CD4-positive, alpha-beta memory T cell (primary cell): ENCODE measurements around the gene CYSRT1. TPM values are rescaled to one million over a fixed set of nuclear protein-coding genes. Genes with fewer than 3 reads are reported as not detected.
A peak's percentile ranks its signal among the peaks of the same experiment; 100 is the strongest.
"Not testable (repeated sequence)": the region's sequence is repeated elsewhere in the genome, so short reads cannot be mapped to it uniquely, and the experiment has no call there.

Experiments used
- CTCF ChIA-PET: fragments of 350-600 bp; sonication (Branson Sonifier 250); formaldehyde crosslinking; loops from one replicate; lab custom pipeline; 2021; ENCODE audit warnings: inconsistent platforms; ENCODE audit not compliant: partially characterized antibody; lab: Charles Lee
- POLR2A ChIA-PET: fragments of 350-600 bp; sonication (Branson Sonifier 250); formaldehyde crosslinking; loops from one replicate; lab custom pipeline; 2021; ENCODE audit not compliant: partially characterized antibody; lab: Charles Lee
- DNase-seq, 5 donors: peaks; one replicate each; pipeline versions ENCODE4 v3.0.0 to v3.0.0-alpha.2; 2020 to 2022; ENCODE audit warnings: mixed read lengths in 1 of 5
- H3K27ac ChIP-seq: one replicate; pipeline ENCODE4 v1.7.0; 2013; ENCODE audit warnings: low read depth, low read length
- H3K27me3 ChIP-seq: 2 replicates; pipeline ENCODE4 v1.7.0; 2013; ENCODE audit warnings: mild to moderate bottlenecking, low read length, moderate library complexity; ENCODE audit not compliant: insufficient read depth
- H3K36me3 ChIP-seq: 2 replicates; pipeline ENCODE4 v1.7.0; 2013; ENCODE audit warnings: mild to moderate bottlenecking, low read length, moderate library complexity; ENCODE audit not compliant: insufficient read depth
- H3K4me1 ChIP-seq: 2 replicates; pipeline ENCODE4 v1.7.0; 2013; ENCODE audit warnings: mild to moderate bottlenecking, low read length, moderate library complexity; ENCODE audit not compliant: insufficient read depth
- H3K4me3 ChIP-seq, 2 donors: one replicate each; pipeline ENCODE4 v1.7.0; 2013; ENCODE audit warnings: low read length in 2 of 2, mild to moderate bottlenecking in 1 of 2
- H3K9me3 ChIP-seq, 2 donors: one replicate each; pipeline ENCODE4 v1.7.0; 2013; ENCODE audit warnings: low read length in 2 of 2, control low read depth in 1 of 2; ENCODE audit not compliant: control insufficient read depth in 1 of 2
- H3K27ac Mint-ChIP-seq, 7 donors: one replicate each; pipeline ENCODE4 v1.8.0; 2020 to 2021; ENCODE audit warnings: mixed read lengths in 7 of 7, mild to moderate bottlenecking in 6 of 7, inconsistent platforms in 3 of 7, moderate library complexity in 3 of 7
- H3K27me3 Mint-ChIP-seq, 2 donors: one replicate each; pipeline ENCODE4 v1.8.0; 2020 to 2021; ENCODE audit warnings: mixed read lengths in 2 of 2
- H3K36me3 Mint-ChIP-seq, 2 donors: one replicate each; pipeline ENCODE4 v1.8.0; 2020 to 2021; ENCODE audit warnings: mixed read lengths in 2 of 2, inconsistent platforms in 1 of 2, mild to moderate bottlenecking in 1 of 2
- H3K4me1 Mint-ChIP-seq, 4 donors: one replicate each; pipeline ENCODE4 v1.8.0; 2020 to 2021; ENCODE audit warnings: mixed read lengths in 4 of 4, mild to moderate bottlenecking in 1 of 4
- H3K4me3 Mint-ChIP-seq, 8 donors: one replicate each; pipeline ENCODE4 v1.8.0; 2020 to 2021; ENCODE audit warnings: mixed read lengths in 8 of 8, mild to moderate bottlenecking in 7 of 8, moderate library complexity in 6 of 8, inconsistent platforms in 3 of 8
- H3K9me3 Mint-ChIP-seq, 8 donors: one replicate each; pipeline ENCODE4 v1.8.0; 2020 to 2021; ENCODE audit warnings: mixed read lengths in 8 of 8, mild to moderate bottlenecking in 5 of 8, inconsistent platforms in 3 of 8, moderate library complexity in 1 of 8
- intact Hi-C: fragments of 100-400 bp; cut with micrococcal nuclease; formaldehyde crosslinking; loops from one replicate; pipeline ENCODE4 v1.15.1; 2023
- polyA plus RNA-seq, 2 donors: library from polyadenylated mRNA; unstranded; fragments of 300-500 nt; fragmentation: Illumina TruSeq; gene quantifications; one replicate each; pipeline ENCODE4 v1.2.3, GENCODE V29; 2021
- total RNA-seq, 2 experiments: library from RNA; stranded (reverse); gene quantifications; one replicate each; pipeline ENCODE4 v1.2.3, GENCODE V29; 2021

The CYSRT1 gene
- total and polyA plus RNA-seq, 4 experiments from 2014 or later: 0.25 TPM; not detected in 3

DNA sequence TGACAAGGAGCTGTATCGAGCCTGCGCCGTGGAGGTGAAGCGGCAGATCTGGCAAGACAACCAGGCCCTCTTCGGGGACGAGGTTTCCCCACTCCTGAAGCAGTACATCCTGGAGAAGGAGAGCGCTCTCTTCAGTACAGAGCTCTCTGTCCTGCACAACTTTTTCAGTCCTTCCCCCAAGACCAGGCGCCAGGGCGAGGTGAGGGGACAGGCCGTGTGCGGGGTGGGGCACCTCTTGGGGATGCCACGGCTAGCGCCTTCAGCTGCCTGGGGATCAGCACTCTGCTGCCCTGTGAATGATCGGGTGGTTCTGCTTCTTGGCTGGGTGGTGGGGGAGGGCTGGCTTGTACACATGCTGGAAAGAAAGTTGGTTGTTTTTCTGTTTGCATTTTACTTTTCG, 31.9 kb downstream of the CYSRT1 start:
- ChIA-PET POLR2A (interaction anchor here (1.0 to 10.6 kb wide), 9 partner anchors 16 to 449 kb away, joined by 3 to 260 read pairs (median 6); partner anchors contain the start of genes ANAPC2, EXD3, MAN1B1 and NOXA1), CTCF (interaction anchor here (0.9 to 2.5 kb wide), 3 partner anchors 16 to 45 kb away, joined by 3 to 14 read pairs (median 9); partner anchors contain the start of genes NRARP and TUBB4B)
- H3K36me3 Mint-ChIP-seq: peaks cover 7 to 10% of the 10 kb centered on the region in 2 donors
- Histone ChIP-seq H3K27ac (no peak overlapping the region), H3K27me3 (no peaks in the 10 kb centered on the region), H3K9me3 (no peaks in the 10 kb centered on the region), H3K36me3 (peaks cover 8% of the 10 kb centered on the region), H3K4me1 (peaks cover 25% of the 10 kb centered on the region), H3K4me3 (no peak overlapping the region)
- H3K9me3 Mint-ChIP-seq: peaks cover 0 to 3% (median 0%) of the 10 kb centered on the region in 8 donors
- peak overlapping the region in 3 of 7 donors; percentile 21 to 71 (median 70) for H3K27ac Mint-ChIP-seq
- peak overlapping the region; percentile 88 to 94 (median 92) for H3K4me3 Mint-ChIP-seq
- intact Hi-C loops: no loop called here
- DNase-seq: no peak
- H3K4me1 Mint-ChIP-seq: peaks cover 2 to 30% (median 10%) of the 10 kb centered on the region in 4 donors
- H3K27me3 Mint-ChIP-seq: no peaks in the 10 kb centered on the region

DNA sequence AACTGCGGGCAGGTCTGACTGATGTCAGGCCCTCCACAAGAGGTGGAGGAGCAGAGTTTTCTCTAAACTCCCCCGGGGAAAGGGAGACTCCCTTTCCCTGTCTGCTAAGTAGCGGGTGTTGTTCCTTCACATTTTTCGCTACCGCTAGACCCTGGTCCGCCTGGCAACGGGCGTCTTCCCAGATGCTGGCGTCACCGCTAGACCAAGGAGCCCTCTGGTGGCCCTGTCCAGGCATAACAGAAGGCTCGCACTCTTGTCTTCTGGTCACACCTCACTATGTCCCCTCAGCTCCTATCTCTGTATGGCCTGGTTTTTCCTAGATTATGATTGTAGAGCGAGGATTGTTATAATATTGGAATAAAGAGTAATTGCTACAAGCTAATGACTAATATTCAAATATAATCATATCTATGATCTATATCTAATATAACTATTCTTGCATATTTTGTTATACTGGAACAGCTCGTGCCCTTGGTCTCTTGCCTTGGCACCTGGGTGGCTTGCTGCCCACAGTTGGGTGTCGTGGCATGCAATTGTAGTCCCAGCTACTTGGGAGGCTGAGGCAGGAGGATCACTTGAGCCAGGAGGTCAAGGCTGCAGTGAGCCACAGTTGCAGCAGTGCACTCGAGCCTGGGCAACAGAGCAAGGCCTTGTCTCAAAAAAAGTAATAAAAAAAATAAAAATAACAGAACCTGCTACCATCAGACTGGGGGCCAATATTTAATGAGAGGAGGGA, 37.4 kb downstream of the CYSRT1 start:
- H3K9me3 ChIP-seq, H3K4me1 Mint-ChIP-seq, H3K4me1 ChIP-seq, intact Hi-C loops, H3K27me3 ChIP-seq, H3K27ac ChIP-seq, H3K4me3 Mint-ChIP-seq, H3K9me3 Mint-ChIP-seq, H3K27ac Mint-ChIP-seq, H3K27me3 Mint-ChIP-seq, H3K4me3 ChIP-seq: not testable (repeated sequence)
- CTCF ChIA-PET: interaction anchor here (2.7 kb wide), 1 partner anchor 26 kb away, joined by 13 read pairs; no protein-coding TSS in a partner anchor
- peaks cover 11 to 14% of the 10 kb centered on the region in 2 donors for H3K36me3 Mint-ChIP-seq
- DNase-seq: peak in 1 of 5 donors; percentile 4
- POLR2A ChIA-PET: interaction anchor here (1.3 kb wide), 1 partner anchor 22 kb away, joined by 3 read pairs; no protein-coding TSS in a partner anchor
- H3K36me3 ChIP-seq: peaks cover 27% of the 10 kb centered on the region

DNA sequence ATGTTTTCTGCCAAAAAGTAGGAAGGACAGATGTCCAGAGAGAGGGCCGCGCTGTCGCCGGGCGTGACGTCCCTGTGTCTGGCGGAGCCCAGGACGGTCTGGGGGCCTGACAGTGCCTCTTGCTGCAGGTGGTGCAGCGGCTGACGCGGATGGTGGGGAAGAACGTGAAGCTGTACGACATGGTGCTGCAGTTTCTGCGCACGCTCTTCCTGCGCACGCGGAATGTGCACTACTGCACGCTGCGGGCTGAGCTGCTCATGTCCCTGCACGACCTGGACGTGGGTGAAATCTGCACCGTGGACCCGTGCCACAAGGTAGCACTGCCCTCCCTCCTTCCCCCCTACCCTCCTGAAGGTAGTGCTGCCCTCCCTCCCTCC, 37.9 kb downstream of the CYSRT1 start:
- ChIA-PET POLR2A (interaction anchor here (1.3 kb wide), 1 partner anchor 22 kb away, joined by 3 read pairs; no protein-coding TSS in a partner anchor), CTCF (interaction anchor here (2.7 kb wide), 1 partner anchor 26 kb away, joined by 13 read pairs; no protein-coding TSS in a partner anchor)
- Mint-ChIP-seq H3K27ac (no peak overlapping the region), H3K36me3 (peaks cover 14 to 17% of the 10 kb centered on the region in 2 donors), H3K4me3 (no peak overlapping the region), H3K4me1 (peaks cover 0 to 7% (median 0%) of the 10 kb centered on the region in 4 donors), H3K27me3 (no peaks in the 10 kb centered on the region), H3K9me3 (no peaks in the 10 kb centered on the region)
- no peak overlapping the region for H3K27ac ChIP-seq
- no peaks in the 10 kb centered on the region for H3K27me3 ChIP-seq
- no peaks in the 10 kb centered on the region for H3K4me1 ChIP-seq
- peak in 1 of 5 donors; percentile 24 for DNase-seq
- H3K36me3 ChIP-seq: peaks cover 29% of the 10 kb centered on the region
- intact Hi-C loops: no loop called here
- H3K9me3 ChIP-seq: no peaks in the 10 kb centered on the region
- H3K4me3 ChIP-seq: no peak overlapping the region

DNA sequence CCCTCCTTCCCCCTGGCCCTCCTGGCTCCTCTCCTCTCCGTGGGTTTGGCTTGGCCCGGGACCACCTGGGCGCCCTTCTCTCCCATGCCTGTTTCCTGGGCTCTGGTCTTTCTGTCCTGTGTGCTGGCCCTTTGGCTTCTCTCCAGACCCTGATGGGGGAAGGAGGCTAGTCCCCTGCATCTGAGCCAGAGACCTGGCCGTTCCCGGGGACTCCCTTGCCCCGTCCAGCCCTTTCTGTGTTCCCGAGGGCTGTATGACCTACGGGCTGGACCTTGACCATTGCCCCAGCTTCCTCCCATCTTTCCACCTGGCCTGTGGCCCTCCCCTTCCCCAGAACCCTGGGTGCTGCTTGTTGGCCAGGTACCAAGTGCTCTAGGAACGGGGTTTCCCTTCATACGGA, 38.5 kb downstream of the CYSRT1 start:
- intact Hi-C loops: no loop called here
- Histone ChIP-seq H3K36me3 (peaks cover 31% of the 10 kb centered on the region), H3K4me3 (no peak overlapping the region), H3K27me3 (no peaks in the 10 kb centered on the region), H3K27ac (no peak overlapping the region), H3K9me3 (no peaks in the 10 kb centered on the region), H3K4me1 (no peaks in the 10 kb centered on the region)
- H3K4me1 Mint-ChIP-seq: peaks cover 0 to 7% (median under 1%) of the 10 kb centered on the region in 4 donors
- ChIA-PET POLR2A (interaction anchor here (1.3 kb wide), 1 partner anchor 23 kb away, joined by 3 read pairs; no protein-coding TSS in a partner anchor), CTCF (no interaction called here)
- DNase-seq: peak in 1 of 5 donors; percentile 27
- no peaks in the 10 kb centered on the region for H3K27me3 Mint-ChIP-seq
- no peak overlapping the region for H3K27ac Mint-ChIP-seq
- peaks cover 15 to 19% of the 10 kb centered on the region in 2 donors for H3K36me3 Mint-ChIP-seq
- H3K9me3 Mint-ChIP-seq: no peaks in the 10 kb centered on the region
- no peak overlapping the region for H3K4me3 Mint-ChIP-seq

DNA sequence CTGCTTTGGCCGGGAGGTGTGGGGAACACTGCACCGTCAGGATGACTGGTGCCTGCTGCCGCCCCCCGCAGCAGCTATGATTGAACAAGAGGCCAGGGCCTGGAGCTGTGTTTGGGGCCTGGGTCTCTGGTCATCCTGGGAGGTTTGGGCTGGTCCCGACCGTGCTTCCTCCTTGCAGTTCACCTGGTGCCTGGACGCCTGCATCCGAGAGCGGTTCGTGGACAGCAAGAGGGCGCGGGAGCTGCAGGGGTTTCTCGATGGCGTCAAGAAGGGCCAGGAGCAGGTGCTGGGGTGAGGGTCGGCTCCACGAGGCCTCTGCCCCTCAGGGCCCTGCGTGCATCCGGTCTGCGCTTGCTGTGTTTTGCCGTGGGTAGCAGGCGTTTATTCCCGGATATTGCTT, 39.1 kb downstream of the CYSRT1 start:
- no peak overlapping the region for H3K4me3 Mint-ChIP-seq
- H3K9me3 ChIP-seq: no peaks in the 10 kb centered on the region
- intact Hi-C loops: no loop called here
- H3K27ac ChIP-seq: no peak overlapping the region
- no peak overlapping the region for H3K27ac Mint-ChIP-seq
- no peaks in the 10 kb centered on the region for H3K4me1 ChIP-seq
- peaks cover 25% of the 10 kb centered on the region for H3K36me3 ChIP-seq
- POLR2A ChIA-PET: interaction anchor here (1.4 kb wide), 1 partner anchor 23 kb away, joined by 3 read pairs; the partner anchor contains the start of gene TUBB4B
- H3K36me3 Mint-ChIP-seq: peaks cover 19 to 23% of the 10 kb centered on the region in 2 donors
- CTCF ChIA-PET: no interaction called here
- no peak overlapping the region for H3K4me3 ChIP-seq
- peak in 1 of 5 donors; percentile 22 for DNase-seq
- no peaks in the 10 kb centered on the region for H3K9me3 Mint-ChIP-seq
- peaks cover 2 to 7% (median 5%) of the 10 kb centered on the region in 4 donors for H3K4me1 Mint-ChIP-seq
- H3K27me3 ChIP-seq: no peaks in the 10 kb centered on the region
- H3K27me3 Mint-ChIP-seq: no peaks in the 10 kb centered on the region

- Mint-ChIP-seq H3K4me1 (peaks cover 4 to 12% (median 8%) of the 10 kb centered on the region in 4 donors), H3K4me3 (no peak overlapping the region), H3K27ac (no peak overlapping the region), H3K27me3 (no peaks in the 10 kb centered on the region), H3K9me3 (no peaks in the 10 kb centered on the region), H3K36me3 (peaks cover 23 to 30% of the 10 kb centered on the region in 2 donors)
- no peak overlapping the region for H3K4me3 ChIP-seq
- ChIA-PET CTCF (no interaction called here), POLR2A (interaction anchor here (1.4 to 1.5 kb wide), 2 partner anchors 10 to 25 kb away, joined by 3 to 4 read pairs; partner anchors contain the start of genes NELFB and TUBB4B)
- peaks cover 27% of the 10 kb centered on the region for H3K36me3 ChIP-seq
- no peaks in the 10 kb centered on the region for H3K4me1 ChIP-seq
- H3K9me3 ChIP-seq: no peaks in the 10 kb centered on the region
- intact Hi-C loops: no loop called here
- H3K27me3 ChIP-seq: no peaks in the 10 kb centered on the region
- no peak overlapping the region for H3K27ac ChIP-seq
- no peak for DNase-seq
Observed at GRCh38 chr9:137265496-137266161, 40.7 kb downstream of the CYSRT1 start.
